Retina (tissue), 1 donor: Measurements from ENCODE around the gene ELMOD3.
"Not testable (repeated sequence)": the region's sequence is repeated elsewhere in the genome, so short reads cannot be mapped to it uniquely, and the experiment has no call there.

ENCODE experiments used
- DNase-seq: peaks from one replicate; pipeline ENCODE4 v3.0.0-alpha.2; 2016

Gene ELMOD3

GRCh38 chr2:85405201-85406059 lies 50.9 kb downstream of the ELMOD3 start:
- no peak for DNase-seq

GRCh38 chr2:85409845-85410583 lies 55.4 kb downstream of the ELMOD3 start, which contains the start of gene CAPG:
TSS of gene CAPG (minus strand) at chr2:85410366. CDS start at chr2:85402145, 8,221 bp downstream.
- DNase-seq = no peak

- no peak for DNase-seq
These were observed 56.2 kb downstream of the ELMOD3 start for GRCh38 chr2:85410584-85411404.

GRCh38 chr2:85411405-85411748 lies 56.8 kb downstream of the ELMOD3 start:
- no peak for DNase-seq

- no peak for DNase-seq
These were observed 59.2 kb downstream of the ELMOD3 start for GRCh38 chr2:85413592-85414420.

- DNase-seq = not testable (repeated sequence)
These were observed 59.8 kb downstream of the ELMOD3 start for GRCh38 chr2:85414421-85414759.

GRCh38 chr2:85414761-85415553 lies 60.4 kb downstream of the ELMOD3 start:
- DNase-seq = no peak

- DNase-seq = no peak
These were observed 61.5 kb downstream of the ELMOD3 start for GRCh38 chr2:85415980-85416650.

- peak; percentile 97 for DNase-seq
These were observed 63.8 kb downstream of the ELMOD3 start, which contains the start of gene SH2D6 for GRCh38 chr2:85418132-85419008. TSS of gene SH2D6 (plus strand) at chr2:85418714. CDS start at chr2:85429466, 10,752 bp downstream.

- DNase-seq = no peak
These were observed 64.6 kb downstream of the ELMOD3 start for GRCh38 chr2:85419009-85419675.

- DNase-seq = peak; percentile 97
These were observed 66.1 kb downstream of the ELMOD3 start for GRCh38 chr2:85420536-85421259.

- no peak for DNase-seq
These were observed 66.9 kb downstream of the ELMOD3 start for GRCh38 chr2:85421260-85422071.

- DNase-seq = no peak
These were observed 67.5 kb downstream of the ELMOD3 start for GRCh38 chr2:85422072-85422457.

GRCh38 chr2:85423525-85423924 lies 69.0 kb downstream of the ELMOD3 start:
- DNase-seq = no peak

GRCh38 chr2:85425588-85425987 lies 71.0 kb downstream of the ELMOD3 start:
- no peak for DNase-seq

- DNase-seq = no peak
These were observed 72.8 kb downstream of the ELMOD3 start for GRCh38 chr2:85427300-85427835.

GRCh38 chr2:85428343-85428881 lies 73.8 kb downstream of the ELMOD3 start:
- DNase-seq = no peak
